HG03196 (cell line): ENCODE results near the gene NPAS3.

Experiments
- ATAC-seq: cut with Tn5 transposase; IDR thresholded peaks from one replicate; pipeline ENCODE4 v1.9.1; 2021; ENCODE audit not compliant: unreplicated experiment

NPAS3 gene

DNA sequence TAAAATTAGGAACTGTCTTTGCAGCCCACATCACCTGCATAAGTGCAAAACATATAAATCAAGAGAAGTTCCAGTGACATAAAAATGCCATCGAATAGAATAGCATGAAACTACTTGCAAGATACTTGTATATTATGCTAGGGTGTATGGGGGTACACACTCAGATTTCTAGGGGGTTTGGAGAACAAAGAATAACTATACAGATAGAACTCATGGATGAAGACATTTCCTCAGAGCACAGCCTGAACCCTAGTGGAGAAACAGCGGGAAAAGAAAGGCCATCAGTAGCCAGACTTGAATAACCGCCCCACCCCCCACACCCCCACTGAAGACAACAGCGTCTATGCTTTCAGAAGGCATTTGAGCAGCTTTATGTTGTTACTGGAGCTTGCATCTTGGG, 425.8 kb downstream of the NPAS3 start:
- no peak for ATAC-seq

GRCh38 chr14:33369041-33369440, 430.4 kb downstream of the NPAS3 start:
- ATAC-seq: no peak

DNA sequence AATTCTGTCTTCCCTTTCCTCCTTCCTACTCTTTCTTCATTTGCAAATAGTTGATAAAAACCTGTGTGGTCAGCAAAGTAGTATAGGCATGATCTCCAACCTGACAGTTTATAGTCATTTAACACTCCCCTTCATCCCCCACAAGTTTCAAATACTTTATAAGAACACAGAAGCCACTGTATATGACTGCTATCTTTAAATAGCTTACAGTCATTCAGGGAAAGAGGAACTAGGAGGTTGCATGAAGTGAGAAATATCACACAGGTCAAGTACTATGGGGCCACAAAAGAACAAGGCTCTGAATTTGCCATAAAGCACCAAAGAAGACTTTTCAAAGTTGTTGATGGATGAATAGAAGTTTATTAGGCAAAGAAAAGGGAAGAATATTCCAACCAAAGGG, 431.3 kb downstream of the NPAS3 start:
- ATAC-seq: peak; percentile 88

DNA sequence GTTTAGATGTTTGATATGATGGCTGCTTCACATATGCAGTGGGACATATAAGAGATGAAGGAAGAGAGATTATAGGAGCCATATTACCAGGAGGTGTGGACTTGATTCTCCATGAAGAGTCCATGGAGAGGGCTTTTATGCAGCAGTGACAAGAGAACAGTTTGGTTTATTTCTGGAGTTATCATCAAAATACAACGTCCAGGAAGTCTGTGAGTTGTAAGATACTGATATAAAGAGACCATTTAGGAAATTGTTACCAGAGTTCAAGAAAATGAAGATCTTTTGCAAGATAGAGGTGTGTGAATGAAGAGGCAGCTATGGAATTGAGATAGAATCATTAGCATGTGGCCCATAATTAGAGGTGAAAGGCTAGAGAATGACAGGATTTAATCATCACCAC, 431.7 kb downstream of the NPAS3 start:
- no peak for ATAC-seq

- ATAC-seq: no peak
These were observed 436.5 kb downstream of the NPAS3 start for GRCh38 chr14:33375196-33375595.

- ATAC-seq: no peak
These were observed 437.1 kb downstream of the NPAS3 start for GRCh38 chr14:33375786-33376185.

GRCh38 chr14:33376510-33376909, 437.8 kb downstream of the NPAS3 start:
- ATAC-seq: no peak

GRCh38 chr14:33377596-33378390, 439.1 kb downstream of the NPAS3 start:
- peak; percentile 78 for ATAC-seq

DNA sequence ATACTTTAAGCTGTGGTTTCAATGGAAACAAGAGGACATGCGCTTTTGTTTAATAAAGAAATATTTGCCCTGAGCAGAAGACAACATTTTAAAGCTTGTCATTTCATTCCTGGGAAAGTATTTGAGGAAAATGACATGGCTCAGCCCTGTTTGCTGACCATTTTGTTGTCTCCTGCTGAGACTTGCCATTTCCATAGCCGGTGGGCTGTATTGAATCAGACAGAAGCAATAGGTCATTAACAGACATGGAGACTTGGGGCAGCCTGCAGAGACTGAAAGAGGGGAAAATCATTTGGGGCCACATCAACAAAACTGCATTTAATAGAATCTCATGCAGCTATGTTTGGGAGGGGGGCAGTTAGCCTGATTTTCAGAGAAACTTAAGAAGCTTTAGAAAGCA, 443.0 kb downstream of the NPAS3 start:
- ATAC-seq: no peak

DNA sequence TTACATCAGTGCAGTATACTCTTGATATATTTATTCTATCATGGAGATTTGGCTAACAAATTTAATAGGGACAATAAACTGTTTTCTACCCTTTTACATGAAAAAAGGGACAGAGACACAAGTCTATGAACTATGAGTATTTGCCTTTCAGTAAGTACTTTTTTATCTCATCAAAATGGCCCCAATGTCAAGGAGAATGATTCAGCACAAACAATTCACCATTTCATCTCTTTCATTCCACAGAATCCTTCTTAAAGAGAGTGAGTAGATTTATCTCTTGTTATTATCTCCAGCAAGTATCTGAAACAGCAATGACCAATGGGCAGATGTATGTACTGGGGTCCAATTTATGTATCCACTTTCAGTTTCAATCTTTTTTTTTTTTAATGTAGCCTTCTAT, 447.5 kb downstream of the NPAS3 start:
- ATAC-seq: no peak

DNA sequence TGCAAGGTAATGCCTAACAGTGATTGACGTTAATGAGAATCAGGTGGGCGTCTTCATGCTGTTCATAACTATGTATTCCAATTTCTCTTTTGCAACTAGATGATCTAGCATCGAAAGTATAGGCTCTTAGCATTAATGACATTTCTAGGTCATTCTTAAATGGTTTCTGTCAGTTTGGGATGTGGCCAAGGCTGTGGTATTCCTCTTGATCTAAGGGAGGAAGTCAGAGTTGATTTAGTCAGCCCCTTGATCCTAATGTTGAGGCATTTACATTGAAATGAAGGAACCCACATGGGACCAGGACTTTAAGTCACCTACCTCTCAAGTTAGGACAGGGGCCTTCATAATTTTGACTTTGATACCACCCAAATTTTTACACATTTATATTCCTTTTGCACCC, 448.1 kb downstream of the NPAS3 start:
- no peak for ATAC-seq

DNA sequence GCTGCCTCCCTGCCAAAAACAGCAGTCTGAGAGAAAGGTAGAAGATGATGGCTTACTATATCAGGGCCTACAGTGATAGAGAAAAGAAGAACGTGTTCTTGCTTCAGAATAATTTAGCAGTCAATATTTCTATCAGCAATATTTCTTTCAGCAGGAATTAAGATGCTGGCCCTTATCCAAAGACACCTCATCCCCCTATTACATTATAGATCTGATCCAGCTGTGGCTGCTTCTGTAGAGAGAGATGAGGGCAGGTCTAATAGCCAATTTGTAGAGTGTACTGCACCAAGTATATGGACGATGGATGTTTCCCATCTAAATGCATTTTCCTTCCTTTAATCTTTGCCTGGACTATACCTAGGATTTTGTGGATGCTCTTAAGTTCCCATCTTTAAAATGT, 451.7 kb downstream of the NPAS3 start:
- ATAC-seq: no peak

GRCh38 chr14:33393231-33393894, 454.7 kb downstream of the NPAS3 start:
- ATAC-seq: no peak

DNA sequence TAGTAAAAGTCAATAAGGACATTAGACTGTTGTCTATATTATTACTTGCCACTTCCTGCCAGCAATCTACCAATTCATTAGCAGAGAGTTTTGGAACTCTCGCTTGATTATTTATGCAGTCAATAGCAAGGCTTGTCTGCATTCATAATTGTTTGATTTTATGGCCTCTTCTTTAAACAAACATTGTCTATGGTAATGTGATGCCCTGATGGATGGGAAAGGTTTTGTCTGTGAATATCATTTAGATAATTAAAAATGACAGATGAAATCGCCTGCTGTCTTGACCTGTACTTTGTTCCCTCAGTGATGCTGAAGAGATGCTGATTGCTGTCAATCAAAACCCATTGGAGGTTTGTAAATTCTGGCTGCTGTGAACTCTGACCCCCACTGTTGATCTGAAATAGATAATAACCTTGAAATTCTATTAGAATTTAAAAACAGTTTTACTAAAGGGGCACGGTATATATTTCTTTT, 455.3 kb downstream of the NPAS3 start:
- ATAC-seq: no peak

DNA sequence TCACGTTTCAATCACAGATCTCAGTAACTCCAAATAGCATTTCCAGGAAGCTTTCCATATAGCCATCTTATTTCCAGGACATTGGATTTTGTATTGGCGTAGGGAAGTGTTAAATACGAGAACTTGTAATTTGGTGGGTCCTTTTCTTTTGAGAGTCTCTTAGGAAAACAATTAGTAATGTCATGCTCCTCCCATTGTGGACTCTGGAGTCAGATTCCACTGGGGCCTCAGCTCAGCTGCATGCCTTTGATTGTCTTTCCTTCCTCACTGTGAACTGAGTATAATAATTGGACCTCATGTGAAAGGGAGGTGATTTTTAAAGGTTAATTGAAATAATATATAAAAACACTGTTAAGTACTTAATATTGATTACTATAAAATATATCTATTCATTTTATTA, 462.6 kb downstream of the NPAS3 start:
- no peak for ATAC-seq

DNA sequence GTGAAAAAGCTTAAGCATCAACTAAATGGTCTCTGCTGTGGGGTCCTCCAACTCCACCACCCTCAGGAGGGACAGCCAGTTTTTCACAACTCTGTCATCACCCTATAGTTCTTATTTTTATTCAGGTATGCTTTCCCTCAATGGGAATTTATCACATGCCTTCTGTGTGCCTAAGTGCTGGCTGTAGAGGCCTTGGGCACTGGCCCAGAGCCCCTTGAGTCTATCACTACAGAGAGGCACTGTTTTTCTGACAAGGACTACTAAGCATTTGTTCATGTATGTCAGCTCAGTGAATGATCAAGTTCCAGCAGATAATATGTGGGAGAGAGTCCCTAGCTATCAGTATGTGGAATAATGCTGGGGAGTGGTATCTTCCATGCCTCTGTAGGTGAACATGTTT, 463.9 kb downstream of the NPAS3 start:
- no peak for ATAC-seq

GRCh38 chr14:33404054-33404453, 465.4 kb downstream of the NPAS3 start:
- ATAC-seq: no peak

- ATAC-seq: no peak
These were observed 466.4 kb downstream of the NPAS3 start for GRCh38 chr14:33404964-33405574.

GRCh38 chr14:33406766-33407165, 468.1 kb downstream of the NPAS3 start:
- no peak for ATAC-seq

DNA sequence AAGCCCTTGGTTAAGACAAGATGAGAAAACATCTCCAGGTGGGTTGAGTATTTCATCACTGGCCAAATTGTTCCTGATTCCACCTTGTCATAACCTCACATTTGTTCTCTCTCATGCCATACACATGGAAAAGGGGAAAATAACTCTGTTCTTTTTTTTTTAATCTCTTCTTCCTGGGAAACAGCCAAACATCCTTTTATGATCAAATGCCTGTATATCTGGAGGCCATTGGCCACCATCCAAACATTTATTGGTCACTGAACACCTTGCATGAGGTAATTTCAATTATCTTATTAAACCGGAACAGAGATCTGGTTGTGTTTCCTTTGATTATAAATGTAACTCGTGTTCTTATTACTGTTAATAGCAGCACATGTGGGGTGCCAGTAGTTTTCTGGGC, 469.6 kb downstream of the NPAS3 start:
- ATAC-seq: no peak

- no peak for ATAC-seq
These were observed 473.8 kb downstream of the NPAS3 start for GRCh38 chr14:33412450-33412849.

- no peak for ATAC-seq
These were observed 474.7 kb downstream of the NPAS3 start for GRCh38 chr14:33413381-33413780.
